Measurements from ENCODE around the gene LOXL4.
"Not testable (repeated sequence)": the region's sequence is repeated elsewhere in the genome, so short reads cannot be mapped to it uniquely, and the experiment has no call there.

Gene LOXL4

GRCh38 chr10:98246911-98247805 is 20.8 kb downstream of the LOXL4 start:
- FAIRE-seq (no peak), DNase-seq (ENCODE audit: insufficient read length, low spot score) (no peak)

GRCh38 chr10:98244586-98244985 is 23.4 kb downstream of the LOXL4 start:
- DNase-seq (ENCODE audit: insufficient read length, low spot score) (no peak), FAIRE-seq (no peak)

- DNase-seq (ENCODE audit: insufficient read length, low spot score) = no peak
- no peak for FAIRE-seq
Measured at GRCh38 chr10:98244141-98244540, 23.9 kb downstream of the LOXL4 start.

GRCh38 chr10:98242823-98243222 is 25.2 kb downstream of the LOXL4 start:
- DNase-seq (ENCODE audit: insufficient read length, low spot score) (no peak), FAIRE-seq (peak; percentile 26)

GRCh38 chr10:98240524-98240923 is 27.5 kb downstream of the LOXL4 start:
- no peak for FAIRE-seq
- DNase-seq (ENCODE audit: insufficient read length, low spot score) = no peak

GRCh38 chr10:98238391-98238790 is 29.6 kb downstream of the LOXL4 start:
- DNase-seq (ENCODE audit: insufficient read length, low spot score) (no peak), FAIRE-seq (no peak)

GRCh38 chr10:98236862-98237261 is 31.1 kb downstream of the LOXL4 start:
- FAIRE-seq (no peak), DNase-seq (ENCODE audit: insufficient read length, low spot score) (no peak)

GRCh38 chr10:98235846-98236245 is 32.1 kb downstream of the LOXL4 start:
- FAIRE-seq (no peak), DNase-seq (ENCODE audit: insufficient read length, low spot score) (no peak)

- no peak for DNase-seq (ENCODE audit: insufficient read length, low spot score)
- no peak for FAIRE-seq
Measured at GRCh38 chr10:98231417-98231816, 36.6 kb downstream of the LOXL4 start.

GRCh38 chr10:98228266-98228665 is 39.7 kb downstream of the LOXL4 start:
- not testable (repeated sequence) for DNase-seq (ENCODE audit: insufficient read length, low spot score)

GRCh38 chr10:98227713-98228112 is 40.3 kb downstream of the LOXL4 start:
- not testable (repeated sequence) for FAIRE-seq; DNase-seq (ENCODE audit: insufficient read length, low spot score)

More at GRCh38 chr10:98228266-98228665, 39.7 kb downstream of the LOXL4 start:
- FAIRE-seq = not testable (repeated sequence)

- no peak for DNase-seq (ENCODE audit: insufficient read length, low spot score)
- FAIRE-seq = no peak
Measured at GRCh38 chr10:98226508-98227144, 41.4 kb downstream of the LOXL4 start.

- DNase-seq (ENCODE audit: insufficient read length, low spot score) (no peak), FAIRE-seq (no peak)
Measured at GRCh38 chr10:98224996-98225395, 43.0 kb downstream of the LOXL4 start.

- DNase-seq (ENCODE audit: insufficient read length, low spot score) = no peak
- FAIRE-seq = no peak
Measured at GRCh38 chr10:98224509-98224908, 43.5 kb downstream of the LOXL4 start.

GRCh38 chr10:98223874-98224273 is 44.1 kb downstream of the LOXL4 start:
- DNase-seq (ENCODE audit: insufficient read length, low spot score) (no peak), FAIRE-seq (no peak)

- FAIRE-seq = no peak
- DNase-seq (ENCODE audit: insufficient read length, low spot score) = no peak
Measured at GRCh38 chr10:98217801-98218200, 50.2 kb downstream of the LOXL4 start.

GRCh38 chr10:98215373-98215772 is 52.6 kb downstream of the LOXL4 start:
- no peak for DNase-seq (ENCODE audit: insufficient read length, low spot score)
- FAIRE-seq = no peak

GRCh38 chr10:98213740-98214139 is 54.3 kb downstream of the LOXL4 start:
- no peak for FAIRE-seq
- no peak for DNase-seq (ENCODE audit: insufficient read length, low spot score)

- FAIRE-seq = no peak
- no peak for DNase-seq (ENCODE audit: insufficient read length, low spot score)
Measured at GRCh38 chr10:98212196-98212595, 55.8 kb downstream of the LOXL4 start.

GRCh38 chr10:98209441-98209840 is 58.6 kb downstream of the LOXL4 start:
- no peak for DNase-seq (ENCODE audit: insufficient read length, low spot score)
- FAIRE-seq = no peak

GRCh38 chr10:98208925-98209324 is 59.1 kb downstream of the LOXL4 start:
- DNase-seq (ENCODE audit: insufficient read length, low spot score) = no peak
- no peak for FAIRE-seq

GRCh38 chr10:98205351-98205750 is 62.6 kb downstream of the LOXL4 start:
- DNase-seq (ENCODE audit: insufficient read length, low spot score) = no peak
- FAIRE-seq = no peak

All from HTR-8/SVneo (cell line).